Stomach (tissue), 4 donors: ENCODE measurements around the gene DOCK4.

Source experiments
- CTCF ChIP-seq, 7 experiments: fragments of 450-650 bp in 4 of 7; fragments of 200-600 bp in 3 of 7; sonication (generic) in 3 of 7; IDR thresholded peaks; one replicate each; pipeline ENCODE4 v1.5.1; 2016 to 2019; ENCODE audit warnings: antibody characterized with exemption in 7 of 7, control low read depth in 2 of 7, mild to moderate bottlenecking in 1 of 7
- POLR2AphosphoS5 ChIP-seq, 3 donors: sonication (generic); formaldehyde crosslinking; IDR thresholded peaks; one replicate each; pipeline ENCODE4 v1.6.1; 2016; ENCODE audit warnings: antibody characterized with exemption in 3 of 3

GRCh38 chr7:112228632-112229031, 22.4 kb upstream of the DOCK4 start:
- TF ChIP-seq POLR2AphosphoS5 (IDR thresholded peaks at IDR 0.05) = no peak
- TF ChIP-seq CTCF (IDR thresholded peaks at IDR 0.05) = no peak
